CD14-positive monocyte (primary cell): ENCODE measurements around the gene SEZ6L. TPM values are rescaled to one million over a fixed set of nuclear protein-coding genes. Genes with fewer than 3 reads are reported as not detected.
"Not testable (repeated sequence)": the region's sequence is repeated elsewhere in the genome, so short reads cannot be mapped to it uniquely, and the experiment has no call there.

ENCODE experiments used
- DNase-seq, 3 donors: peaks; one replicate each; pipeline ENCODE4 v3.0.0-alpha.2; 2011 to 2022
- H2AFZ ChIP-seq: 2 replicates; pipeline ENCODE4 v1.6.0; 2012; ENCODE audit warnings: mild to moderate bottlenecking, low read depth, low read length, inconsistent platforms; ENCODE audit not compliant: insufficient read depth, poor library complexity, severe bottlenecking
- H3K27ac ChIP-seq, 2 donors: 1 replicate in 1 of 2; 2 replicates in 1 of 2; pipeline ENCODE4 v1.5.1; 2012 to 2013; ENCODE audit warnings: low read length in 2 of 2, control low read depth in 1 of 2, inconsistent platforms in 1 of 2, low read depth in 1 of 2, mild to moderate bottlenecking in 1 of 2
- H3K27me3 ChIP-seq, 2 donors: one replicate each; pipeline versions ENCODE4 v1.6.0 to v1.6.1; 2011 to 2013; ENCODE audit warnings: low read length in 2 of 2; ENCODE audit not compliant: control insufficient read depth in 2 of 2, insufficient read depth in 2 of 2
- H3K36me3 ChIP-seq, 2 donors: replicated peaks in 1 of 2; 1 replicate in 1 of 2; 2 replicates in 1 of 2; pipeline versions ENCODE4 v1.5.1 to v1.6.1; 2012 to 2013; ENCODE audit warnings: low read length in 2 of 2, control low read depth in 1 of 2, inconsistent platforms in 1 of 2, mild to moderate bottlenecking in 1 of 2; ENCODE audit not compliant: insufficient read depth in 2 of 2, control insufficient read depth in 1 of 2
- H3K4me1 ChIP-seq, 2 donors: 1 replicate in 1 of 2; 2 replicates in 1 of 2; pipeline versions ENCODE4 v1.5.1 to v1.6.1; 2012 to 2013; ENCODE audit warnings: low read length in 2 of 2, control low read depth in 1 of 2, inconsistent platforms in 1 of 2, mild to moderate bottlenecking in 1 of 2, moderate library complexity in 1 of 2; ENCODE audit not compliant: insufficient read depth in 2 of 2, control insufficient read depth in 1 of 2
- H3K4me2 ChIP-seq: replicated peaks from 2 replicates; pipeline ENCODE3; 2012; ENCODE audit warnings: low read length, moderate library complexity, mild to moderate bottlenecking; ENCODE audit not compliant: poor library complexity, severe bottlenecking; ENCODE audit errors: extremely low read depth
- H3K4me3 ChIP-seq, 3 experiments: fragments of 200-600 bp in 1 of 3; sonication (generic) in 1 of 3; replicated peaks in 1 of 3; 1 replicate in 2 of 3; 2 replicates in 1 of 3; pipeline ENCODE4 v1.5.1; 2011 to 2013; ENCODE audit warnings: low read length in 3 of 3, mild to moderate bottlenecking in 3 of 3, control low read depth in 2 of 3, low read depth in 2 of 3, inconsistent platforms in 1 of 3, moderate library complexity in 1 of 3
- H3K79me2 ChIP-seq: 2 replicates; pipeline ENCODE4 v1.6.0; 2012; ENCODE audit warnings: mild to moderate bottlenecking, control low read depth, inconsistent platforms, low read length, moderate library complexity; ENCODE audit not compliant: insufficient read depth
- H3K9ac ChIP-seq: 2 replicates; pipeline ENCODE4 v1.6.0; 2017; ENCODE audit warnings: low read length, mild to moderate bottlenecking; ENCODE audit not compliant: insufficient read depth, poor library complexity, severe bottlenecking
- H3K9me3 ChIP-seq, 2 donors: replicated peaks in 1 of 2; 1 replicate in 1 of 2; 2 replicates in 1 of 2; pipeline versions ENCODE4 v1.5.1 to v1.6.1; 2012 to 2013; ENCODE audit warnings: low read length in 2 of 2, control low read depth in 1 of 2; ENCODE audit not compliant: control insufficient read depth in 1 of 2, insufficient read depth in 1 of 2
- H4K20me1 ChIP-seq: 2 replicates; pipeline ENCODE4 v1.6.0; 2012; ENCODE audit warnings: mild to moderate bottlenecking, low read length, control low read depth, moderate library complexity; ENCODE audit not compliant: insufficient read depth
- H3K27ac Mint-ChIP-seq, 7 donors: one replicate each; pipeline ENCODE4 v1.8.0; 2020; ENCODE audit warnings: mild to moderate bottlenecking in 7 of 7, mixed read lengths in 7 of 7, moderate library complexity in 6 of 7, inconsistent platforms in 2 of 7
- H3K27me3 Mint-ChIP-seq, 3 donors: one replicate each; pipeline ENCODE4 v1.8.0; 2021 to 2022; ENCODE audit warnings: low read depth in 3 of 3, mild to moderate bottlenecking in 3 of 3, mixed read lengths in 3 of 3, moderate library complexity in 3 of 3, inconsistent platforms in 1 of 3
- H3K36me3 Mint-ChIP-seq, 2 donors: one replicate each; pipeline ENCODE4 v1.8.0; 2020; ENCODE audit warnings: mixed read lengths in 2 of 2, inconsistent platforms in 1 of 2, mild to moderate bottlenecking in 1 of 2
- H3K4me1 Mint-ChIP-seq: one replicate; pipeline ENCODE4 v1.8.0; 2020; ENCODE audit warnings: mild to moderate bottlenecking, mixed read lengths
- H3K4me3 Mint-ChIP-seq, 2 donors: one replicate each; pipeline ENCODE4 v1.8.0; 2020; ENCODE audit warnings: mild to moderate bottlenecking in 2 of 2, mixed read lengths in 2 of 2, moderate library complexity in 1 of 2
- H3K9me3 Mint-ChIP-seq, 7 donors: one replicate each; pipeline ENCODE4 v1.8.0; 2020 to 2022; ENCODE audit warnings: mixed read lengths in 7 of 7, mild to moderate bottlenecking in 6 of 7, moderate library complexity in 6 of 7, inconsistent platforms in 2 of 7
- whole genome bisulfite sequencing: methylation state at CpG from one replicate; pipeline ENCODE4 v1.1.5; 2013; ENCODE audit warnings: missing lambda C conversion rate; ENCODE audit not compliant: insufficient coverage; 5-methylcytosine and 5-hydroxymethylcytosine counted together
- intact Hi-C, 2 donors: fragments of 100-400 bp; cut with micrococcal nuclease; formaldehyde crosslinking; loops; one replicate each; pipeline versions ENCODE4 v1.15.0 to v1.15.1; 2023
- polyA plus RNA-seq, 3 donors: library from polyadenylated mRNA; depleted of rRNA in 1 of 3; unstranded in 2 of 3; stranded (reverse) in 1 of 3; fragments of 300-500 nt in 2 of 3; fragments of >200 nt in 1 of 3; fragmentation: Illumina TruSeq in 2 of 3; gene quantifications; 1 replicate in 2 of 3; 2 replicates in 1 of 3; pipeline ENCODE4 v1.2.3, GENCODE V29; 2012 to 2021
- TF ChIP-seq, protein P1 (sequence below): fragments of 200-600 bp; IDR thresholded peaks from one replicate; pipeline ENCODE4 v1.8.0; 2022; ENCODE audit warnings: antibody characterized with exemption, mild to moderate bottlenecking

Gene SEZ6L
- polyA plus RNA-seq, 3 donors: 0.43 to 2.8 (median 0.71) TPM

DNA sequence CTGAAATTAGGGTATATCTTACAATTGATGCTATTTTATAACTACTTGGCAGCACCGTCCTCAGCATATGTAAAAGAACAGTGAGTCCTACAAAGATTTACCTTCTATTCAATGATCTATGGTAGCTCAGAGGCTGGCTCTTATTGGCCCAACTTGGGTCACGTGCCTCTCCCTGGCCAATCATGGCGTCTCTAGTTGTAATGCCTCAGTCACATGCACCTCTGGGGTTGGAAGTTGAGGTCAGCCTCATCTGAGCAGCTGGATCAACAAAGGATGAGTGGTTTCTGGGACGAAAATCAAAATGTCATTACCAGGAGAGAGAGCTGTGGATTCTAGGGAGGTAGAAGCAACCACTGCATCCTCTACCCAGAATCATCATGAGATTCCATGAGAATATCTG lies 236.9 kb downstream of the SEZ6L start:
- Mint-ChIP-seq H3K4me3 (no peak overlapping the region), H3K36me3 (no peaks in the 10 kb centered on the region), H3K4me1 (peaks cover 37% of the 10 kb centered on the region), H3K9me3 (peaks cover 0 to 3% (median 2%) of the 10 kb centered on the region in 7 donors), H3K27ac (peak overlapping the region in 1 of 7 donors; percentile 57), H3K27me3 (peaks cover 0 to 9% (median 0%) of the 10 kb centered on the region in 3 donors)
- Histone ChIP-seq H3K9ac (no peak overlapping the region), H3K4me3 (no peak overlapping the region), H3K4me2 (no peak overlapping the region), H3K27me3 (peaks cover 0 to 3% of the 10 kb centered on the region in 2 donors), H3K27ac (no peak overlapping the region), H3K9me3 (no peaks in the 10 kb centered on the region), H4K20me1 (no peaks in the 10 kb centered on the region), H3K4me1 (peaks cover 27 to 28% of the 10 kb centered on the region in 2 donors), H3K36me3 (no peaks in the 10 kb centered on the region), H2AFZ (peak overlapping the region; percentile 32), H3K79me2 (no peaks in the 10 kb centered on the region)
- intact Hi-C loops: no loop called here
- TF ChIP-seq, protein P1, sequence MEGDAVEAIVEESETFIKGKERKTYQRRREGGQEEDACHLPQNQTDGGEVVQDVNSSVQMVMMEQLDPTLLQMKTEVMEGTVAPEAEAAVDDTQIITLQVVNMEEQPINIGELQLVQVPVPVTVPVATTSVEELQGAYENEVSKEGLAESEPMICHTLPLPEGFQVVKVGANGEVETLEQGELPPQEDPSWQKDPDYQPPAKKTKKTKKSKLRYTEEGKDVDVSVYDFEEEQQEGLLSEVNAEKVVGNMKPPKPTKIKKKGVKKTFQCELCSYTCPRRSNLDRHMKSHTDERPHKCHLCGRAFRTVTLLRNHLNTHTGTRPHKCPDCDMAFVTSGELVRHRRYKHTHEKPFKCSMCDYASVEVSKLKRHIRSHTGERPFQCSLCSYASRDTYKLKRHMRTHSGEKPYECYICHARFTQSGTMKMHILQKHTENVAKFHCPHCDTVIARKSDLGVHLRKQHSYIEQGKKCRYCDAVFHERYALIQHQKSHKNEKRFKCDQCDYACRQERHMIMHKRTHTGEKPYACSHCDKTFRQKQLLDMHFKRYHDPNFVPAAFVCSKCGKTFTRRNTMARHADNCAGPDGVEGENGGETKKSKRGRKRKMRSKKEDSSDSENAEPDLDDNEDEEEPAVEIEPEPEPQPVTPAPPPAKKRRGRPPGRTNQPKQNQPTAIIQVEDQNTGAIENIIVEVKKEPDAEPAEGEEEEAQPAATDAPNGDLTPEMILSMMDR: no peak
- whole genome bisulfite sequencing: 100% methylated on average over 3 of the region's 4 CpGs
- DNase-seq: no peak

DNA sequence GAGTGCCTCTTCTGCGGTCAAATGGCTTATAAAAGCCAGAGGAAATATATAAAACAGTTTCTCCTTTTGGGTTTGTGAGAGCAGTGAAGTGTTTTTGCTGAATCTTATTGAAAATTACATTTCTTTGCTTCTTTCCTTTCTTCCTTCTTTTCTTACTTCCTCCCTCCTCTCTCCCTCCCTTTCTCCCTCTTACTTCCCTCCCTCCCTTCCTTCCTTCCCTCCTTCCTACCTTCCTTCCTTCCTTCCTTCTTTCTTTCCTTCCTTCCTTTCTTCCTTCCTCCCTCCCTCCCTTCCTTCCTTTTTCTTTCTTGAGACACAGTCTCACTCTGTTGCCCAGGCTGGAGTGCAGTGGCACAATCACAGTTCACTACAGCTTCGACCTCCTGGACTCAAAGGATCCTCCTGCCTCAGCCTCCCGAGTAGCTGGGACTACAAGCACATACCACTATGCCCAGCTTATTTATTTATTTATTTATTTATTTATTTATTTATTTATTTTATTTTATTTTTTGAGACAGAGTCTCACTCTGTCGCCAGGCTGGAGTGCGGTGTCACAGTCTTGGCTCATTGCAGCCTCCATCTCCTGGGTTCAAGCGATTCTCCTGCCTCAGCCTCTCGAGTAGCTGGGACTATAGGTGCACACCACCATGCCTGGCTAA lies 239.4 kb downstream of the SEZ6L start:
- H3K9me3 Mint-ChIP-seq, H3K9ac ChIP-seq, H3K9me3 ChIP-seq, H3K36me3 Mint-ChIP-seq, H3K79me2 ChIP-seq, H3K4me2 ChIP-seq, H4K20me1 ChIP-seq, intact Hi-C loops, H3K36me3 ChIP-seq, H3K4me3 Mint-ChIP-seq, H2AFZ ChIP-seq, H3K27me3 ChIP-seq, DNase-seq, H3K4me3 ChIP-seq: not testable (repeated sequence)
- peaks cover 23 to 27% of the 10 kb centered on the region in 2 donors for H3K4me1 ChIP-seq
- Mint-ChIP-seq H3K27ac (peak overlapping the region in 2 of 7 donors; percentile 37 to 47), H3K4me1 (peaks cover 35% of the 10 kb centered on the region), H3K27me3 (peaks cover 0 to 11% (median 0%) of the 10 kb centered on the region in 3 donors)
- peak overlapping the region in 1 of 2 donors; percentile 23 for H3K27ac ChIP-seq
- WGBS: 95% methylated on average over 4 of the region's 7 CpGs
